HG02678 (cell line): ENCODE measurements around the gene KLRD1.
"Not testable (repeated sequence)": the region's sequence is repeated elsewhere in the genome, so short reads cannot be mapped to it uniquely, and the experiment has no call there.

Experiments
- ATAC-seq: cut with Tn5 transposase; IDR thresholded peaks from one replicate; pipeline ENCODE4 v1.9.1; 2021; ENCODE audit warnings: mild to moderate bottlenecking, moderate library complexity; ENCODE audit not compliant: unreplicated experiment

Gene KLRD1, protein sequence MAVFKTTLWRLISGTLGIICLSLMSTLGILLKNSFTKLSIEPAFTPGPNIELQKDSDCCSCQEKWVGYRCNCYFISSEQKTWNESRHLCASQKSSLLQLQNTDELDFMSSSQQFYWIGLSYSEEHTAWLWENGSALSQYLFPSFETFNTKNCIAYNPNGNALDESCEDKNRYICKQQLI

DNA sequence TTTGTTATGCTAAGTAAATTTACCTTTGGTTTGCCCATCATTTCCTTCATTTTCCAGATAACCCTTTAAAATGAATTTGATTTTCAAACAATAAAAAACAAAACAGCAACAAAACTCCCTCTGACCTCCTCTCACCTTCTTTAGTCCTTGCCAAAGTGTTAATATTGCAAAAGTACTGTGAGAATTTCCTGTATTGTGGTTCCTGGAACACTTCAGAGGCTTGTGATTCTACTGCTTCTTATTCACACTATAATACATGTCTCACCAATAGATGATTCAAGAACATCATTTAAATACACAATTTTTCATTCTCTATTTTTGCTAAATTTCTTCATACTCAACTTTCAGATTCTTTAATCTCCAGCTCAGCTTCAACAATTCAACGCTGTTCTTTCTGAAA, at the start of gene KLRD1:
Gene KLRD1, plus strand, starts transcription at position 241 of the 400 bp plus-strand sequence. CDS start 208 bp downstream, outside the sequence.
- ATAC-seq = no peak

DNA sequence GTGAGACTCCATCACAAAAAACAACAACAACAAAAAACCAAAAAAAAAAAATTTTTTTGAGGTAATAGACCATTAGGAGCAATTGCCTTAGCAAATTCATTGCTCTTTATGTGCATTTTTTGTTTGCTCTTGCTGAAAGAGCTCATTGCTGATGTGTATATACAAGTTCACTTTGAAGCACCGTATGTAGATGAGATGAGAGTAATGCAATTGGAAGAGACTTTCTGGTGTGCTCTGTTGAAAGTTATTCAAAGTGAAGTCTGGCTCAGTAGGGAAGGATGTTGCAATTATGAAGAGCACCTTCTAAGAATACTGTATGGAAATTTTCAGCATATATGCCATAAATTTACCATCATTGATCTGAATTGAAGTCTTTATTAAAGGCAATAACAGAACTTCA, 46.7 kb upstream of the KLRD1 start:
- no peak for ATAC-seq

DNA sequence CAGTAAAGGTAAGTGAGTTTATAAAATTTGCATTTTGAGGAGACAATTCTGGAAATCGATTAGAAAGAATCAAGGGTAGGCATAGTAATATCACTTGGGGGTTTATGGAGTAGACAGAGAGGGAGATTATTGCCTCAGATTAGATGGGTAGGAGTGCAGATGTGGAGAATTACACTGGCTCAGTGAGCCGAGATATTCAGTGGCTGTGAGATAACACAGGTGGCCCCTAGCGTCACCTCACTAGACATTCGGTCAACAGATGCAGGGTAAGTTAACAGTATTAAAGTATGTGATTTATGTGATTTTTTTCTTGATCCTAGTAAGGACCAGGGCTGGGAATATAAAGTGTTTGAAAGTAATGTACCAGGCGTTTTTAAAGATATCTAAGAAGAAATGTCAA, 39.6 kb upstream of the KLRD1 start:
- no peak for ATAC-seq

DNA sequence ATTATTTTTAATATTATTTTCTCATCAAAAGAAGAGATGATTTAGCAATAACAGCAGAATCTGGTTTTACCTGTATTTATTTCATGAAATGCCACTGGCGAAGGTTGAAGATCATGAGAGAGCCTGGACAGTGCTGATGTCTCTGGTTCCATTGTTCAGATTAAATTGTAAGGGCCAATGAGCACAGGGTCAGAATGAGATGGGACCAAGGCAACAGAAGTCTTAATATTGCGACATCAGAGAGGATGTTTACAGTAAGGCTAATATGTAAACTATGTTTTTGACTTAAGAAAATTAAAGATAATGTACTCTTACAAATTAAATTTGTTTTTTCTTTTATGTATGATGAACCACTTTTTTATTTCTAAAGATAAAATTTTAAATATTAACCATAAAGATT, 35.2 kb upstream of the KLRD1 start:
- ATAC-seq = no peak

DNA sequence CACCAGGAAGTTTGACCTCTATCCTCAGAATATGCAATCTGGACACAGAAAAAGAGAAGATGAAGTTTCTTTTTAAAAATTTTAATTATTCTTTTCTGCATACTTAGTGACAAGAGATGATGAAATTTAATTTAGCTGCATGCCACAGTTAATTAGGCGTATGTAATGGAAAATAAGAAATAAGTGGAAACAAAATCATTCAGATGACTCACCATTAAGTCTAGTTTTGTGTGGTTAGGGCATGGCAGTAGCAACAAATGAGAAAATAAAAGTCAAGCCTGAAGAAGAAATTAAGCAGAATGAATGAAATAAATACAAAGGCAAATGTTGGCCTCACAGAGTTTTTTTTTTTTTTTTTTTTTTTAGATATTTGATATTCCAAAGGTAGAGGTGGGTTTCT, 30.9 kb upstream of the KLRD1 start:
- no peak for ATAC-seq

DNA sequence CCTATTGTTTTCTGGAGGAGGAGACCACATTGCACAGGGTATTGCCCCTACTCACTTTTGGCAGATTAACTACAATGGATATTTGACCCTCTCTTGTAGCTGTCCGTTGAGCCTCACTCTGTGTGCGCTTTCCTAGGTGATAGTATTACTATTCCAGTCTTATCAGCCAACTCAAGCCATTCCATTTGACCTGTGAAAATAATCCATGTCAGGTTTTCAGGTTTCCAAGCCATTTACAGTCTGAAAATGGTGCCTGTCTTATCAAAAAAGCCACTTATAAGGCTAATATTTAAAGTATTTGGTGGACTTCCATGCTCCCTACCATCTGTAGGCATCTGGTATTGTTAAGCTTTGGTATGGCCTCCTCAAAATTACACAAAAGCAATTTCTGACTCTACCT, 29.6 kb upstream of the KLRD1 start:
- ATAC-seq = no peak

DNA sequence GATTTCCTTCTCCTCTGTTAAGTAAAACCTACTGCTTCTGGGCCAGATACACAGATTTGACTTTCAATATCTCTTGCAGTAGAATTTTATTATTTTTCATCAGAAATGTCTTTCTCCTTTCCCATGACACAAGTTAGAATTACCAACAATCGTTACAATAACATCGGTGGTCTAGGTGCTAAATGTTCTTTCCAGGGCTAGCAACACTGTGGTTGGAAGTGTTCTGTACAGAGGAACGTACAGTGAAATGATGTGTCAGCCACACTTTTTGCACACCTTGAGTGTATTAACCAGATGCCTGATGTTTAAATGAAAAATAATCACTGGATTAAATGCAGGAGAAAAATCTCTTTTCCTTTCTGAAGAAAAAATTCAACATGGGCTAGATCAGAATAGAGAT, 27.7 kb upstream of the KLRD1 start:
- ATAC-seq = no peak

DNA sequence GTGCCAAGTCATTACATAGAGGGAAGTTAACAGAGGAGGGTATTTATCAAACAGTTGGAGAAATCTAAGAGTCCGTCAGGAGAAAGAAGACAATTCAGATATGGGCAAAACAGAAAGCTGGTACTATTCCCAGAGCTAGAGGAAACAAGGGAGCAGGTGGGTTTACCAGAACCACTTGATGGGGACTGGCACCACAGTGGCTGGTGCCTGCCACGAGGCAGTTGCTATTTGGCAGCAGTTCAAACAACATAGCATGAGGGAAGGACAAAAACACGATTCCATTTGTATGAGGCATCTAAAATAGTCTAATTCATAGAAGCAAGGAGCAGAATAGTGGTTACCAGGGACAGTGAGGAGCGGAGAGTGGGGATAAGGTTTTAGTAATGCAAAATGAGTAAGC, 24.6 kb upstream of the KLRD1 start:
- no peak for ATAC-seq

DNA sequence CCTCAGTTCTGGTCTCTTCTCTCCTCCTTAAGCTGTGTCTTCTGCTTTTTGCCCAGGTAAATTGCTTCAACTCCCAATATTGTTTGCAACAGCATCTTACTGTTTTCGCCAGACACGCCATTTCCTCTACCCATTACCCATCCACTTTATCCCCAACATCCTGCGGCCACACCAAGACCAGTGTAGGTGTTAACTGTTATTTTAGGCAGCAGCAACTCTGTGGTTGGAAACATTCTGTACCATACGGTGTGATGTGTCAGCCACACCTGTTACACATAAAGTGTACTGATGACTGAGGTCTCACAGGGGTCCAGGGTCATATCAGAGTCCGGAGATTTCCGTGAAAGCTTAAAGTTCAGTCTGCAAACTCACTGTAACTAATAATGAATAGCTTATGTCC, 21.8 kb upstream of the KLRD1 start:
- no peak for ATAC-seq

DNA sequence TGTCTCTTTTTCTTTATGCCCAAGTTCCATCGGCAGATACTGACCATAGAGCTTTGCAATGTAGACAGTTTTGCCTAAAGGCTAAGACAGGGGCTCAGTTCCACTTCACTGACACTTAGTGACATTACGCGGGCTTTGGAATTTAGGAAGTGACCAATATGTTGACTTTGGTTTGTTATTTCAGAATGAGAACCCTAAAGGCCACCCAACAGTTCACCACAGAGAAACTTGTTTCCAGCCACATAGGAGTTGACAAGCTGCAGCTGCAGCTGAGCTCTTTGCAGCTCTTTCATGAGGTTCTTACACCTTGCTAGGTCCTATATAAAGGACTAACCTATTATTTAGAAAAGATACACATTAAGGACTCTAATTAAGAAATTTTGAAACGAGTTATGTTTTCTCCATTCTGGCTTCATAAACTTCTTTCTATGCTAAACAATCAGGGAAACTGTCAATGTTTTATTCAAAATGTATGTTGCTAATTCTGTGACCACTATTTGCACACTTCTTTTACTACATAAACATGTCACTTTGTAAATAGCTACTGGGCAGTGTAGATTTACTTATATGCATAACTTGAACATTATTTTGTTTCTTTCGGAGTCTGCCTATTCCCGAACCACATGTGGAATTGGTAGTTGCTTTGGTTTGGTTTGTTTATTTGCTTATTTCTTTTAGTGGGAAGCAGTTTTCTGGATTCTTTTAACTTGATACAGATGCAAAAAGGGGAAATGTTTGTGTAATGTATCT, 18.5 kb upstream of the KLRD1 start:
- no peak for ATAC-seq

DNA sequence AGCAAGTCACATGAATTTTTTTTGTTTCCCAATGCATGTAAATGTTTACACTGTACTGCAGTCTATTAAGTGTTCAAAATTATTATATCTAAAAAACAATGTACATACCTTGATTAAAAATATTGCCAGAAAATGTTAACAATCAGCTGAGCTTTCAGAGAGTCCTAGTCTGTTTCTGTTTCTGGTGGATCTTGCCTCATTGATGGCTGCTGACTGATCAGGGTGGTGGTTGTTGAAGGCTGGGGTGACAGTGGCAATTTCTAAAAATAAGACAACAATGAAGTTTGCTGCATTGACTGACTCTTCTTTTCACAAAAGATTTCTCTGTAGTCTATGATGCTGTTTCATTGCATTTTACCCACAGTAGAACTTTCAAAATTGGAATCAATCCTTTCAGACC, 16.6 kb upstream of the KLRD1 start:
- no peak for ATAC-seq

DNA sequence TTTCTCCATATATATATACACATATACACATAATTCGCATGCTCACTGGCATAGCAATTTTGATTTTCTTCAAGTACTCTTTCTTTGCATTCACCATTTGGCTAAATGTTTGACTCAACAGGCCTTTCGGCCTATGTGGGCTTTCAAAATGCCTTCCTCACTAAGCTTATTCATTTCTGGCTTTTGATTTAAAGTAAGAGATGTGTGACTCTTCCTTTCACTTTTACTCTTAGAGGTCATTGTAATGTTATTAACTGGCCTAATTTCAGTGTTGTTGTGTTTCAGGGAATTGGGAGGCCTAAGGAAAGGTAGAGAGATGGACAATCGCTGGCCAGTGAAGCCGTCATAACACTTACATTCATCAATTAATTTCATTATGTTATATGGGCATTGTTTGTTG, 14.5 kb upstream of the KLRD1 start:
- ATAC-seq = no peak

DNA sequence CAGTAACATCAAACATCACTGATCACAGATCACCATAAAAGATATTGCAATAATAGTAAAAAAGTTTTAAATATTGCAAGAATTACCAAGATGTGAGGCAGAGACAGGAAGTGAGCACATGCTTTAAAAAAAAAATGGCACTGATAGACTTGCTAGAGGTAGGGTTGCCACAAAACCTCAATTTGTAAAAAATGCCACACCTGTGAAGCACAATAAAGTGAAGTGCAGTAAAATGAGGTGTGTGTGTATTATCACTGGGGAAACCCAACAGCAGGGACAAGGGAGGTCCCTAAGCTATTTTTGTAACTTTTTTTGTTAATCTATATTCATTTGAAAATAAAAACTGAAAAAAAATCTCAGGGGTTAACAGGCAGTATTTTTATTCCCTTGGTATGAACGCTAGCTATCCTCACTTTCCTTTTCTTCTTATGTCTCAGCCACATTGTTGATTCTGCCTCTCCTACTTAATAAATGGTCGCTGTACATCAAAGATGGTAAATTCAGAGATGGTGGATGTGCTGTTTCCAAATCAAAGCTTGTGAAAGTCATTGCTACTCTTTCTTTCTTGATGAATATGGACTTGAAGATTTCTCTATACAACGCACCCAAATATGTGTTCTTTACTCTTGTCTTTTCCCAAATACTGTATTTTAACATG, 14.0 kb upstream of the KLRD1 start:
- no peak for ATAC-seq

DNA sequence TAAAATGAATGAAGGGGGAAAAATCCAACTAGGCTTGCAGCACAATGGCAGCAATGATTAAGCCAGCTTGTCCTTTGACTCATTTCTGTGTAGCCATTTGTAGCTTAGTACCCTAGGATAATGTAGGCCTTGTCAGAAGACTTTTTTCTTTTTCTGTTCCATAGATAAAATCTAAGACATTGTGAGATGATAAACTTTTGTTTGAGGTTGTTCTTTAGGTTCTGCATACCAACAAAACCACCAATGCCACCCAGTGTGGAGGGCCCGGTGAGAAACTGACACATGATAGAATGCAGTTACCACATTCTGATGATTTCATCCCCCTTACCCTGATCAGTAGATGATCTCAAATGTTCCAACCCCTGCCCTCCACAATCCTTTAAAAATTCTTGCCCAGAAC, 6.6 kb upstream of the KLRD1 start:
- ATAC-seq = no peak

DNA sequence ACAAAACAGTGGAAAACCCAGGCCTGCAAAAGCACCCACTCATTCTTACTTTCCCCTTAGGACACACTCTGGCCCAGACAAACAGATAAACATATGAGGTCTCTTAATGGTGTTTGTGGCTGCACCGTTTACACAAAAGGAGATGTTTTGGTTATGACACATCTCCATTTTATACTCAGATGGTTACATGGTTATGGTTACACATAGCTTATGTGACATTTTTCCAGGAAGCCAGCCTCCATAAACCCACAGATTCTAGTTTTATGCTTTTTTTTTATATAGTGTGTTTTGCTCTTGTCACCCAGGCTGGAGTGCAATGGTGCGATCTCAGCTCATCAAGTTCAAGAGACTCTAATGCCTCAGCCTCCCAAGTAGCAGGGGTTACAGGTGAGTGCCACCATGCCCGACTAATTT, 3.5 kb upstream of the KLRD1 start:
- no peak for ATAC-seq

DNA sequence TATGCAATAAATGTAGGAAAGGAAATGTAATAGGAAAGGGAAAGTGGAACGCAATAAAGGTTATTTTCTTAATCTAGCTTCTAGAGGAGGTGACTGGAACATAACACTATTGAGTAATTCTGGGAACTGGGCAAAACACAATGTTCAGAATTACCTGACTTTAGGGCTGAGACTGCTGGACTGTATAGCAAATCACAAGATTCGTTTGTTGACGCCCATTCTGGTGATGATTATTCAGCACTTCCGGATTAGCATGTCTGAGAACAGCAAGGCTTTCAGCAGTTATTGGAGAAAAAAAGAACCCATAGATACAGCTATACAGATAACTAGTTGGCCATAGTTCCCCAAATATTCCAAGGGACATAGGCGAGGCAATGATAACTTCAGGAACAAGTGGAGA, 2.3 kb upstream of the KLRD1 start:
- no peak for ATAC-seq

DNA sequence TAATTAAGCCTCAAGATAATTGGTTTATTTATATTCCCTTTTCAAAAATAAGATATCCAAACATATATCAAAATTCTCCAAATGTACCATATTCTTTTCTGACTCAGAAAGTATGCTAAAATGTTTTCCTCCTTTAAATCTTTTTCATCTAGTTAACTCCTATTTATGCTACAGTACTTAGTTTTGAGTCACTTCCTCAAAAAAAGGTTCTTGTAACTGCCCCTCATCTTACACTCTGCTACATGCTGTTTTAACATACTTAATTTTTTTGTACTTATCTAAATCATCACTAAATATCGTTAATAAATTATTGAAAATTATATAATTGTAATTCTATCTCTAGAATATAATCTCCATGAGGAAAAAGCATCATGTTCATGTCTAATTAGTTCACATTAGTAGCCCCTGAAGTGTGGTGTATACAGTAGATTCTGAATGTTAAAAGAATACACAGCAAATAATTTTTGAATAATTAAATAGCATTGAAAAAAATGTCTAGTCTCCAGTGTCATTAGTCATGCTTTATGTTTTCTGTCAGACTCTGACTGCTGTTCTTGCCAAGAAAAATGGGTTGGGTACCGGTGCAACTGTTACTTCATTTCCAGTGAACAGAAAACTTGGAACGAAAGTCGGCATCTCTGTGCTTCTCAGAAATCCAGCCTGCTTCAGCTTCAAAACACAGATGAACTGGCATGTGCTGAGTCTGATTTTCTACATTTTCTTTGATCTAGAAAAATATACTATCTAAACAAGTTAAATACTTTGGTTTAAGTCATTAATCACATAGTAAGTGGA, 3.5 kb downstream of the KLRD1 start:
- no peak for ATAC-seq

DNA sequence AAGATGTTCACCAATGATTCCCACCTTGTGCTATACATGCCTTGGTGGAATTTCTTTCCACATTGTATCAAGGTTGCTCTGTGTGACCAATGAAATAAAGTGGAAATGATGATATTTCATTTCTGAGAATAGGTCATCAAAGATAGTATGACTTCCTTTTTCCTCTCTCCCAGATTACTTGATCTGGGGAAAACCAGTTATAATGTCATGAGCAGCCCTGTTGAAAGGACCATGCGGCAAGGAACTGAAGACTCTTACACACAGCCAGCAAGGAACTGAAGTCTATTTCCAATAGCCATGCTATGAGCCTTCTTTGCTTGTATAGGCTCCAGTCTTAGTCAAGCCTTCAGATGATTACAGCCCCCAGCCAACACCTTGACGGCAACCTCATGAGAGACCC, 11.7 kb downstream of the KLRD1 start:
- ATAC-seq = no peak

DNA sequence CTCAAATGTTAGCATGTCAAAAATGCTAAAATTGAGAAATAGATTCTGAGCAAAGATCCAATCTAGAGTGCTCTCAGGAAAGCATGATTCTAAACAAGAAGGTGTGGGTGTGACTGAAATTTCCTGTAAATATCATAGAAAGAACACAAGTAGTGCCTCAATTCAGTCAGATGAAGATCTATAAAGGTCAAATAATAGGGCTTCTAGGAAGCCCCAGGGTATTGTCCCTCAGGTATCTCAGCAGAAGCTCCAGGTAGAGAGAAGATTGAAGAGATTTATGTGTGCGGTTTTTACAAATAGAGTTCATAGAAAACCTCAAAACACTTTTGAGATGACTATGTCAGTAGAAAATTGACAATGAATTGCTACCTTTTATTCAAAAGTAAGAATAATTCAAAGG, 13.0 kb downstream of the KLRD1 start:
- no peak for ATAC-seq

DNA sequence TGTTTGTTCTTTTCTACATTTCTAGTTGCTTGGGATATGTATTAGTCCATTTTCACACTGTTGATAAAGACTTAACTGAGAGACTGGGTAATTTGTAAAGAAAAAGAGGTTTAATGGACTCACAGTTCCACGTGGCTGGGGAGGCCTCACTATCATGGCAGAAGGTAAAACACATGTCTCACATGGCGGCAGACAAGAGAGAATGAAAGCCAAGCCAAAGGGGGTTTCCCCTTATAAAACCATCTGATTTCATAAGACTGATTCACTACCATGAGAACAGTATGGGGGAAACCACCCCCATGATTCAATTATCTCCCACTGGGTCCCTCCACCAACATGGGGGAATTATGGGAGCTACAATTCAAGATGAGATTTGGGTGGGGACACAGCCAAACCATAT, 21.0 kb downstream of the KLRD1 start:
- ATAC-seq = not testable (repeated sequence)

DNA sequence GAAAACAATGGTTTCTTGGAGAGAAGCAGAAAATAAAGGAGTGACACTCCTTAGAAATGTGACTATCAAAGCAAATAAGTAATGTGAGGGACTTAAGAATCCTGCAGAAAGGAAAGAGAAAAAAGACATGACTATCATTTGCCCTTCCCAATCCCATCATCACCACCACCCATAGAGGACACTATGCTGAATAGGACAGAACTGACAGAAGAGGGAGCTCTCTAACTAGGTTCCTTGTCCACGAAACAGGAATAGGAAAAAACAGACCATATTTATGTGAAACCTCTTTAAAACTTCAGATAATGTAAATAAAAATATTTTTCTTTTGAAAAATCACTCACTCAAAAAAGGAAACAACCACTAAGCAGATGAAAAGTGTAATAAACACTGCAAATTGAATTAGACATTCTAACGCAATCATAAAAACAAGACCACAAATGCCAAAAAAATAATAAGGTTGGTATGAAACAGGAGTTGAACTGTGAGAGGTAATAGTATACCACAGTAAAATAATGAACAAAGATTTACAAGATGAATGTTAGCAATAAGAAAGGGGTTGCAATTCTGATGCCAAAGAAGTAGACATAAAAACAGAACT, 24.1 kb downstream of the KLRD1 start:
- ATAC-seq = no peak
